Upper lobe of left lung (tissue), 4 donors: ENCODE data around the gene BCS1L.

Experiments
- CTCF ChIP-seq, 6 experiments: fragments of 450-650 bp in 4 of 6; fragments of 200-600 bp in 2 of 6; sonication (generic) in 2 of 6; IDR thresholded peaks; one replicate each; pipeline ENCODE4 v1.5.1; 2016 to 2019; ENCODE audit warnings: antibody characterized with exemption in 6 of 6
- POLR2A ChIP-seq, 4 donors: fragments of 450-650 bp; IDR thresholded peaks; one replicate each; pipeline ENCODE4 v1.5.1; 2016 to 2017; ENCODE audit warnings: antibody characterized with exemption in 4 of 4, mild to moderate bottlenecking in 2 of 4

GRCh38 chr2:218655751-218656150 lies 3.7 kb upstream of the BCS1L start:
- TF ChIP-seq CTCF (IDR thresholded peaks at IDR 0.05): no peak
- TF ChIP-seq POLR2A (IDR thresholded peaks at IDR 0.05): no peak
